SK-N-SH (cell line): ENCODE results near the gene TFF3. TPM values are rescaled to one million over a fixed set of nuclear protein-coding genes. Genes with fewer than 3 reads are reported as not detected.

Experiments used
- CTCF ChIA-PET: fragments of 300-600, 350-600 bp; formaldehyde crosslinking; extraction: SDS; loops from one replicate; lab custom pipeline; 2021; lab: Yijun Ruan, JAX
- POLR2A ChIA-PET: fragments of 350-600 bp; sonication (Branson Sonifier 250); formaldehyde crosslinking; extraction: SDS; loops from one replicate; lab custom pipeline; 2020; ENCODE audit warnings: antibody characterized with exemption, inconsistent platforms; lab: Yijun Ruan, JAX
- DNase-seq: peaks from one replicate; pipeline ENCODE4 v3.0.0; 2012
- H2AFZ ChIP-seq: fragments of 200-600 bp; sonication (generic); 2 replicates; pipeline ENCODE4 v1.8.1; 2016; ENCODE audit warnings: antibody characterized with exemption, mild to moderate bottlenecking, low read depth
- H3F3A ChIP-seq: fragments of 200-600 bp; sonication (generic); replicated peaks from 2 replicates; pipeline ENCODE3; 2016; ENCODE audit warnings: antibody characterized with exemption, mild to moderate bottlenecking; ENCODE audit not compliant: insufficient read depth
- H3K27ac ChIP-seq, 2 experiments: fragments of 200-500 bp in 1 of 2; fragments of 200-600 bp in 1 of 2; sonication (Bioruptor generic) in 1 of 2; sonication (generic), shearing (Covaris generic) in 1 of 2; 2 replicates each; pipeline versions ENCODE4 v1.5.1 to v1.6.1; 2014 to 2016; ENCODE audit warnings: low read depth in 2 of 2, inconsistent platforms in 1 of 2, low read length in 1 of 2, mild to moderate bottlenecking in 1 of 2, mixed read lengths in 1 of 2
- H3K27me3 ChIP-seq: fragments of 200-600 bp; sonication (generic), shearing (Covaris generic); 2 replicates; pipeline ENCODE4 v1.6.1; 2016; ENCODE audit warnings: mixed run types; ENCODE audit not compliant: insufficient read depth
- H3K36me3 ChIP-seq, 2 experiments: fragments of 200-500 bp in 1 of 2; fragments of 200-600 bp in 1 of 2; sonication (Bioruptor generic) in 1 of 2; sonication (generic) in 1 of 2; replicated peaks in 1 of 2; 2 replicates each; pipeline versions ENCODE3 to v1.5.1; 2014 to 2016; ENCODE audit warnings: low read length in 1 of 2, mild to moderate bottlenecking in 1 of 2; ENCODE audit not compliant: insufficient read depth in 2 of 2, control insufficient read depth in 1 of 2
- H3K4me1 ChIP-seq, 2 experiments: fragments of 200-500 bp in 1 of 2; fragments of 200-600 bp in 1 of 2; sonication (Bioruptor generic) in 1 of 2; sonication (generic), shearing (Covaris generic) in 1 of 2; 2 replicates each; pipeline versions ENCODE4 v1.5.1 to v1.6.1; 2014 to 2016; ENCODE audit warnings: low read depth in 1 of 2, low read length in 1 of 2, mixed run types in 1 of 2; ENCODE audit not compliant: insufficient read depth in 2 of 2, control insufficient read depth in 1 of 2
- H3K4me2 ChIP-seq: fragments of 200-600 bp; sonication (generic), shearing (Covaris generic); 2 replicates; pipeline ENCODE4 v1.6.1; 2017; ENCODE audit warnings: mixed run types
- H3K4me3 ChIP-seq, 2 experiments: fragments of 200-500 bp in 1 of 2; fragments of 200-600 bp in 1 of 2; sonication (Bioruptor generic) in 1 of 2; sonication (generic), shearing (Covaris generic) in 1 of 2; 2 replicates each; pipeline versions ENCODE4 v1.5.1 to v1.8.1; 2014 to 2016; ENCODE audit warnings: low read depth in 2 of 2, inconsistent platforms in 1 of 2, low read length in 1 of 2, mild to moderate bottlenecking in 1 of 2, mixed read lengths in 1 of 2, moderate library complexity in 1 of 2
- H3K79me2 ChIP-seq: fragments of 200-600 bp; sonication (generic); 2 replicates; pipeline ENCODE4 v1.8.1; 2017; ENCODE audit warnings: mild to moderate bottlenecking; ENCODE audit not compliant: insufficient read depth
- H3K9ac ChIP-seq: fragments of 200-600 bp; sonication (generic); 2 replicates; pipeline ENCODE4 v1.6.1; 2017; ENCODE audit warnings: mixed run types
- H3K9me2 ChIP-seq: fragments of 200-600 bp; sonication (generic); 2 replicates; pipeline ENCODE4 v1.6.1; 2017; ENCODE audit warnings: mixed run types
- H3K9me3 ChIP-seq: fragments of 200-600 bp; sonication (generic); 2 replicates; pipeline ENCODE4 v1.6.1; 2017; ENCODE audit warnings: mixed run types, mild to moderate bottlenecking, moderate library complexity
- H4K20me1 ChIP-seq: fragments of 200-600 bp; sonication (generic); 2 replicates; pipeline ENCODE4 v1.6.1; 2017; ENCODE audit warnings: mild to moderate bottlenecking, mixed run types; ENCODE audit not compliant: insufficient read depth
- CHD2 ChIP-seq: fragments of 150-350 bp; IDR thresholded peaks from 2 replicates; pipeline ENCODE4 v1.6.1; 2018; ENCODE audit warnings: low read length; ENCODE audit not compliant: partially characterized antibody
- ELF1 ChIP-seq: IDR thresholded peaks from 2 replicates; pipeline ENCODE4 v1.4.0; 2012
- EP300 ChIP-seq, 2 experiments: IDR thresholded peaks; 2 replicates each; pipeline versions ENCODE4 v1.4.0 to v1.6.1; 2012; ENCODE audit warnings: borderline replicate concordance in 1 of 2, low read depth in 1 of 2, low read length in 1 of 2
- FOXM1 ChIP-seq: IDR thresholded peaks from 2 replicates; pipeline ENCODE4 v1.4.0; 2012; ENCODE audit warnings: low read depth, mild to moderate bottlenecking
- GATA2 ChIP-seq: sonication (generic); formaldehyde crosslinking; IDR thresholded peaks from 2 replicates; pipeline ENCODE4 v1.5.0; 2020; ENCODE audit warnings: mild to moderate bottlenecking, missing genetic modification reagents
- IRF3 ChIP-seq: fragments of 150-350 bp; IDR thresholded peaks from 2 replicates; pipeline ENCODE4 v1.6.1; 2016; ENCODE audit warnings: mild to moderate bottlenecking, low read depth, low read length
- MEF2A ChIP-seq: IDR thresholded peaks from 2 replicates; pipeline ENCODE4 v1.4.0; 2012; ENCODE audit warnings: low read depth, borderline replicate concordance
- MXI1 ChIP-seq: IDR thresholded peaks from 2 replicates; pipeline ENCODE4 v1.6.1; 2012; ENCODE audit warnings: mild to moderate bottlenecking, low read depth, low read length, improper control_type of control experiment
- NFIC ChIP-seq: IDR thresholded peaks from 2 replicates; pipeline ENCODE4 v1.4.0; 2012; ENCODE audit warnings: borderline replicate concordance
- NRF1 ChIP-seq: IDR thresholded peaks from 2 replicates; pipeline ENCODE4 v1.6.1; 2012; ENCODE audit warnings: low read depth, mild to moderate bottlenecking, low read length
- RFX5 ChIP-seq: IDR thresholded peaks from 2 replicates; pipeline ENCODE4 v1.6.1; 2012; ENCODE audit warnings: mild to moderate bottlenecking, improper control_type of control experiment, low read length
- RXRA ChIP-seq: IDR thresholded peaks from 2 replicates; pipeline ENCODE4 v1.4.0; 2012; ENCODE audit warnings: low read depth, mild to moderate bottlenecking, borderline replicate concordance
- SIN3A ChIP-seq: IDR thresholded peaks from 2 replicates; pipeline ENCODE4 v1.6.1; 2012; ENCODE audit warnings: low read depth, mild to moderate bottlenecking, low read length, moderate library complexity, borderline replicate concordance
- TAF1 ChIP-seq: IDR thresholded peaks from 2 replicates; pipeline ENCODE4 v1.6.1; 2012; ENCODE audit warnings: low read depth, mild to moderate bottlenecking, low read length, moderate library complexity, borderline replicate concordance
- TEAD4 ChIP-seq: IDR thresholded peaks from 2 replicates; pipeline ENCODE4 v1.4.0; 2012; ENCODE audit warnings: mild to moderate bottlenecking, borderline replicate concordance; ENCODE audit not compliant: insufficient read depth
- WGBS: methylation state at CpG from one replicate; pipeline ENCODE4 v1.1.6; 2017; ENCODE audit warnings: low lambda C conversion rate; 5-methylcytosine and 5-hydroxymethylcytosine counted together
- polyA plus RNA-seq, 3 experiments: library from polyadenylated mRNA; depleted of rRNA; stranded (reverse); fragments of >200 nt; gene quantifications; 2 replicates each; pipeline ENCODE4 v1.2.3, GENCODE V29; 2012
- TF ChIP-seq, protein P1 (sequence below): IDR thresholded peaks from 2 replicates; pipeline ENCODE4 v1.4.0; 2012; ENCODE audit warnings: low read depth, borderline replicate concordance

TFF3 gene
- polyA plus RNA-seq, 1 of the 3 experiments (the other 2 are of a cell fraction): not detected

- CTCF ChIA-PET: no interaction called here
These were observed 43.1 kb upstream of the TFF3 start for GRCh38 chr21:42358261-42358660.

GRCh38 chr21:42357307-42357706 lies 42.1 kb upstream of the TFF3 start:
- Histone ChIP-seq H3K9me2 (no peaks in the 10 kb centered on the region), H3K27ac (no peak overlapping the region), H3K27me3 (no peaks in the 10 kb centered on the region), H2AFZ (no peak overlapping the region), H3K36me3 (no peaks in the 10 kb centered on the region), H4K20me1 (no peaks in the 10 kb centered on the region), H3K9ac (no peak overlapping the region), H3K4me1 (no peaks in the 10 kb centered on the region), H3F3A (no peaks in the 10 kb centered on the region), H3K4me3 (no peak overlapping the region), H3K79me2 (no peaks in the 10 kb centered on the region), H3K4me2 (no peak overlapping the region), H3K9me3 (no peaks in the 10 kb centered on the region; the same call in 1 of the 2 replicates)
- TF ChIP-seq MEF2A (no peak), CHD2 (no peak), ELF1 (no peak), NFIC (no peak), EP300 (IDR thresholded peaks at IDR 0.05; ENCODE audit: borderline replicate concordance in 1 of 2, low read depth in 1 of 2, low read length in 1 of 2) (no peak), NRF1 (no peak), SIN3A (no peak), MXI1 (no peak), RFX5 (no peak), GATA2 (CRISPR knock-in tag) (no peak), FOXM1 (no peak), TEAD4 (no peak), RXRA (no peak), IRF3 (no peak)
- TF ChIP-seq, protein P1, sequence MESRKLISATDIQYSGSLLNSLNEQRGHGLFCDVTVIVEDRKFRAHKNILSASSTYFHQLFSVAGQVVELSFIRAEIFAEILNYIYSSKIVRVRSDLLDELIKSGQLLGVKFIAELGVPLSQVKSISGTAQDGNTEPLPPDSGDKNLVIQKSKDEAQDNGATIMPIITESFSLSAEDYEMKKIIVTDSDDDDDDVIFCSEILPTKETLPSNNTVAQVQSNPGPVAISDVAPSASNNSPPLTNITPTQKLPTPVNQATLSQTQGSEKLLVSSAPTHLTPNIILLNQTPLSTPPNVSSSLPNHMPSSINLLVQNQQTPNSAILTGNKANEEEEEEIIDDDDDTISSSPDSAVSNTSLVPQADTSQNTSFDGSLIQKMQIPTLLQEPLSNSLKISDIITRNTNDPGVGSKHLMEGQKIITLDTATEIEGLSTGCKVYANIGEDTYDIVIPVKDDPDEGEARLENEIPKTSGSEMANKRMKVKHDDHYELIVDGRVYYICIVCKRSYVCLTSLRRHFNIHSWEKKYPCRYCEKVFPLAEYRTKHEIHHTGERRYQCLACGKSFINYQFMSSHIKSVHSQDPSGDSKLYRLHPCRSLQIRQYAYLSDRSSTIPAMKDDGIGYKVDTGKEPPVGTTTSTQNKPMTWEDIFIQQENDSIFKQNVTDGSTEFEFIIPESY: no peak
- WGBS: 7% methylated on average over 3 of the region's 3 CpGs
- DNase-seq: no peak
- ChIA-PET POLR2A (no interaction called here), CTCF (no interaction called here)

More at GRCh38 chr21:42358261-42358660, 43.1 kb upstream of the TFF3 start:
- Histone ChIP-seq H3K27ac (no peak overlapping the region), H3K27me3 (no peaks in the 10 kb centered on the region), H4K20me1 (no peaks in the 10 kb centered on the region), H3K4me3 (no peak overlapping the region), H3K9ac (no peak overlapping the region), H3F3A (no peaks in the 10 kb centered on the region), H3K4me2 (no peak overlapping the region), H2AFZ (no peak overlapping the region), H3K36me3 (no peaks in the 10 kb centered on the region), H3K9me3 (no peaks in the 10 kb centered on the region; the same call in 1 of the 2 replicates), H3K9me2 (no peaks in the 10 kb centered on the region), H3K4me1 (no peaks in the 10 kb centered on the region), H3K79me2 (no peaks in the 10 kb centered on the region)
- no peak for TF ChIP-seq TAF1
- POLR2A ChIA-PET: no interaction called here
- DNase-seq: no peak
- 37% methylated on average over 6 of the region's 12 CpGs for WGBS
